Activated gamma-delta T cell treated with anti-CD3 and anti-CD28 coated beads, Interleukin-2, amount 50 U/mL, for 16 hours (primary cell): ENCODE data around the gene SCIMP.
A peak's percentile ranks its signal among the peaks of the same experiment; 100 is the strongest.
"Not testable (repeated sequence)": the region's sequence is repeated elsewhere in the genome, so short reads cannot be mapped to it uniquely, and the experiment has no call there.

Experiments used
- DNase-seq: peaks from one replicate; pipeline ENCODE4 v3.0.0-alpha.2; 2020; ENCODE audit warnings: low read depth

The SCIMP gene

GRCh38 chr17:5237541-5238016, 2.9 kb upstream of the SCIMP start:
- peak; percentile 28 for DNase-seq

GRCh38 chr17:5236938-5237540, 2.4 kb upstream of the SCIMP start:
- DNase-seq: no peak

DNA sequence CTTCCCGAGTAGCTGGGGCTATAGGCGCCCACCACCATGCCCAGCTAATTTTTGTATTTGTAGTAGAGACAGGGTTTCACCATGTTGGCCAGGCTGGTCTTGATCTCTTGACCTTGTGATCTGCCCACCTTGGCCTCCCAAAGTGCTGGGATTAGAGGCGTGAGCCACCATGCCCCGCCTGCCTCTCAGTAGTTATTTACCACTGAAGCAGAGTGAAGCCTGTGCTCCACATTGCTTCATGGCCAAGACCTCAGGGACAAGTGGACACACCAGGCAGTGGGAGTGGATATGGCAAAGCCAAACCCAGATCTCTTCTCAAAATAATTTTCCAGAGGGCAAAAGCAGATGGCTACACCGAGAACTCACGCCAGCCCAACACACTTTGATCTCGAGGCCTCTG, 1.2 kb downstream of the SCIMP start:
- DNase-seq: not testable (repeated sequence)

GRCh38 chr17:5226940-5227878, 7.5 kb downstream of the SCIMP start:
- DNase-seq: peak; percentile 52

DNA sequence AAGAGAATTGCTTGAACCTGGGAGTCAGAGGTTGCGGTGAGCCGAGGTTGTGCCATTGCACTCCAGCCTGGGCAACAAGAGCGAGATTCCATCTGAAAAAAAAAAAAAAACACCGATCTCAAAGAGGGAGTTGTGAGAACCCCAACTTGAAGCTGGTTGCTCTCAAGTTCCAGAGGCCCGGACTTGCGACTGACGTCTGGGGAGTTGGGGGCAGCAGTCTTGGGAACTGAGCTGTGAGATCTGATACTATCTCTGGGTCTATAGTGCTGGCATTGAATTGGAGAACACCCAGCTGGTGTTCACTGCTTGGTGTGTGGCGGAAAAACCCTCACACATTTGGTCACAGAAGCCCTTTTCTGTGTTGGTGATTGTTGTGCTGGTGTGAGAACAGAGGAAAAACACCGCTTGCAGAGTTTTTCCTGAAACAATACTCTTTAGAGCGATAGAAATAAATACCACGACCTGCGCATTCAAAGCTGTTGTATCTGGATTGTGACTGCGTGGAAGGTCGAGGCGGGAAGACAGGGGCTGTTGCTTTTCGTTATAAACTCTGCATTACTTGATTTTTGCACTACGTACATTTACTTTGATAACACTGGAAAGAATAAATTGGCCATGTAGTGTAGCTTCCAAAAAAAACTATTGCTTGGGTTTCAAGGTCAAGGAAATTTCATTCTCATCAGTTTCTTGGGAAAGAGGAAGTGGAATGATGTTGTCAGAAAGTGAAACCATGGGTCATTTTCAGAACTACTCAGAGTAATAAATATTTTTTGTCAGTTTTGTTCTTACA, 8.8 kb downstream of the SCIMP start:
- DNase-seq: no peak

DNA sequence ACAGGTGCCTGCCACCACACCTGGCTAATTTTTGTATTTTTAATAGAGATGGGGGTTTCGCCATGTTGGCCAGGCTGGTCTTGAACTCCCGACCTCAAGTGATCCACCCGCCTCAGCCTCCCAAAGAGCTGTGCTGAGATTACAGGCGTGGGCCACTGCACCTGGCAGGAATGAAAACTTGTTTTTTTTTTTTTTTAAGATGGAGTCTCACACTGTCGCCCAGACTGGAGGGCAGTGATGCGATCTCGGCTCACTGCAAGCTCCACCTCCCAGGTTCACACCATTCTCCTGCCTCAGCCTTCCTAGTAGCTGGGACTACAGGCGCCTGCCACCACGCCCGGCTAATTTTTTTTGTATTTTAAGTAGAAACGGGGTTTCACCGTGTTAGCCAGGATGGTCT, 12.7 kb downstream of the SCIMP start:
- not testable (repeated sequence) for DNase-seq

DNA sequence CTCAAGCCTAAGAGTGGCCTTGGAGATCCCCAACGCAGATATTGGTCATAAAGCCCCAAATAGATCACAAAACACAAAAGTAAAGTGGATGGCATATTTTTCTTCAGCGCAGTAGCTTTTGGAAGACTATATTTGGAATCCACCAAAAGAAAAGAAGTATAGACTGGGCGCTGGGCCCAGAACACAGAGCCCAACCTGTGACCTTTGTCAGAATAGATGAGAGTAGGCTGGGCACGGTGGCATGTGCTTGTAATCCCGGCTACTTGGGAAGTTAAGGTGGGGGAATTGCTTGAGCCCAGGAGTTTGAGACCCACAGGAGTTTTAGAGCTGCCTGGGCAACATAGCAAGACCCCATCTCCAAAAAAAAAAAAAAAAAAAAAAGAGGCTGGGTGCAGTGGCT, 14.6 kb downstream of the SCIMP start:
- no peak for DNase-seq

DNA sequence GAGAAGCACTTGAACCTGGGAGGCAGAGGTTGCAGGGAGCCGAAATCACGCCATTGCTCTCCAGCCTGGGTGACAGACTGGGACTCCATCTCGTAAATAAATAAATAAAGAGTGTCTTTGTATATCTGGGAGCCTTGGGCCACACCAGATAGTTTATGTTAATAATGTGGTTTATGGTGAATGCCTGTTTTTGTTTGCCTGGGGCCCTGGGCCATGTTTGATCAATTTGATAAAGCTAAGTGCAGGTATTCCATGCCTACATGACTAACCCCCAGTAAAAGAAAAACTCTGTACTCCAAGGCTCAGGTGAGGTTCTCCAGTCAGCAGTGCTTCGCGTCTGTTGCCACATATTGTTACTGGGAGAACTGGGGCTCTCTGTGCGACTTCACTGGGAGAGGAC, 15.1 kb downstream of the SCIMP start:
- DNase-seq: no peak

- DNase-seq: not testable (repeated sequence)
These were observed 17.1 kb downstream of the SCIMP start for GRCh38 chr17:5217562-5217961.

- no peak for DNase-seq
These were observed 23.2 kb downstream of the SCIMP start for GRCh38 chr17:5211458-5211857.

- no peak for DNase-seq
These were observed 23.9 kb downstream of the SCIMP start for GRCh38 chr17:5210614-5211252.

GRCh38 chr17:5210091-5210490, 24.6 kb downstream of the SCIMP start:
- DNase-seq: no peak

GRCh38 chr17:5209396-5209795, 25.3 kb downstream of the SCIMP start:
- no peak for DNase-seq

DNA sequence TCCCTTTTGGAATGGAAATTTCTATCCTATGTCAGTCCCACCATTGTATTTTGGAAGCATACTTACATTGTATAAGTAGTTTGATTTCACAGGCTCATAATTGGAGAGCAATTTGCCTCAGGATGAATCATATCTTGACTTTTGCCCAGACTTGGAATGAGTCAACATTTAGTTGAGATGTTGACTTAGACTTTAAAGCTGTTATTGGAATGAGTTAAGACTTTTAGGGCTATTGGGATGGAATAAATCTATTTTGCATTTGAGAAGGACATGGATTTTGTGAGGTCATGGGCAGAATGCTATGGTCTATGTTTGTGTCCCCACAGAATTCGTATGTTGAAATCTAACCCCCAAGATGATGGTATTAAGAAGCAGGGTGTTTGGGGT, 30.8 kb downstream of the SCIMP start:
- no peak for DNase-seq

DNA sequence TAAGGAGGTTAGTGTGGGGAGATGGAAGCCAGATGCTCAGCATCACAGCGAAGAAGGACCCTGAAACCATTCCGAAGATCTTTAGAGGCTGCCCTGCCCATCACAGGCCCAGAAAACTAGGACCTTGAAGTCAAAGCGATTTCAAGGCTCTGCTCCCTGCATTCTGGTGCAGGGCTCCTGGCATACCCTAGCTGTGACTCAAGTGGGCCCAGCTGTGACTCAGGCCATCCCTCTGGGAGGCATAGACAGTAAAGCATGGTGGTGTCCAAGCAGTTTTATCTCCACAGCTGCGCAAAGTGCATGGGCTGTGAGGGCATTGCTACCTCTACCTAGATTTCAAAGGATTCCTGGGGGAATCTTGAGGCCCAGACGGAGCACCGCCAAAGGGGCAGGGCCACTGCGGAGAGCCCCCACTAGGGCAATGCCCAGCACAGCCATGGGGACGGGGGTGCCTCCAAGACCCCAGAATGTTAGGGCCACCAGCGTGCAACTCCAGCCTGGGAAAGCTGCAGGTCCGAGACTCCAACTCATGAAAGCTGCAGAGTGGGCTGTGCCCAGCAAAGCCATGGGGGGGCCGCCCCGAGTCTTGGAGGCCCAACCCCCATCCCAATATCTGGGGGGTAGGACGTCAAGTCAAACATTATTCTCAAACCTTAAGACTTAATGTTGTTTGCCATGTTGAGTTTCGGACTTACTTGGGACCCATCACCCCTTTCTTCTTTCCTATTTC, 31.3 kb downstream of the SCIMP start:
- no peak for DNase-seq

- DNase-seq: no peak
These were observed 33.6 kb downstream of the SCIMP start for GRCh38 chr17:5201011-5201410.

DNA sequence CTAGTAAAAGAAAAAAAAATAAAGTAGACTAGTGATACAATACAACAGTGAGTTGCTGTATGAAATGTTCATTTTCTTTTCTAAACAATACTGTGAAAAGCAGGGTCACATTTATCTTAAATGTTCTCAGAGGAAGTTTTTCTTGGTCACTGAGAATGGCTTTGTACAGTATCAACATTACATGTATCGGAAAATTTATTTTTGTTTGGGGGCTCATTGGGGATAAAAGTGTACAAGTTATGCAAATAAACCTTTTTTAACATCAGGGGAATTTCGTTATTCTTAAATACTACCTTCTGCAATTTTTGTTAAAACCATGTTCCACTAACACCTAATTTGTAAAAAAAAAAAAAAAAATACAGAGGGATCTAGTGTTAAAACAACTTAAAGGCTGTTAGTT, 34.3 kb downstream of the SCIMP start:
- DNase-seq: no peak

DNA sequence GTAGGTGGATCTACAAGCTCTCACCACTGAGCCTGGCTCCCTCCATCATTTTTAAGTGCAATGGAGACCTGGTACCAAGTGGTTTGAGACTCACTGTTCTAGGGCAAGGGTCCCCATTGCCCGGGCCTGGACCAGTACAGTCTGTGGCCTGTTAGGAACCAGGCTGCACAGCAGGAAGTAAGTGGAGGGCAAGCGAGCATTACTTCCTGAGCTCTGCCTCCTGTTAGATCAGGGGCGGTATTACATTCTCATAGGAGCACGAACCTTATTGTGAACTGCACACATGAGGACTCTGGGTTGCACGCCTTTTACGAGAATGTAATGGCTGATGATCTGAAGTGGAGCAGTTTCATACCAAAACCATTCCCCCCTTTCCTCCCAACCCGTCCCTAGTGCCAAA, 36.2 kb downstream of the SCIMP start:
- DNase-seq: no peak

- no peak for DNase-seq
These were observed 40.3 kb downstream of the SCIMP start for GRCh38 chr17:5194346-5194745.

DNA sequence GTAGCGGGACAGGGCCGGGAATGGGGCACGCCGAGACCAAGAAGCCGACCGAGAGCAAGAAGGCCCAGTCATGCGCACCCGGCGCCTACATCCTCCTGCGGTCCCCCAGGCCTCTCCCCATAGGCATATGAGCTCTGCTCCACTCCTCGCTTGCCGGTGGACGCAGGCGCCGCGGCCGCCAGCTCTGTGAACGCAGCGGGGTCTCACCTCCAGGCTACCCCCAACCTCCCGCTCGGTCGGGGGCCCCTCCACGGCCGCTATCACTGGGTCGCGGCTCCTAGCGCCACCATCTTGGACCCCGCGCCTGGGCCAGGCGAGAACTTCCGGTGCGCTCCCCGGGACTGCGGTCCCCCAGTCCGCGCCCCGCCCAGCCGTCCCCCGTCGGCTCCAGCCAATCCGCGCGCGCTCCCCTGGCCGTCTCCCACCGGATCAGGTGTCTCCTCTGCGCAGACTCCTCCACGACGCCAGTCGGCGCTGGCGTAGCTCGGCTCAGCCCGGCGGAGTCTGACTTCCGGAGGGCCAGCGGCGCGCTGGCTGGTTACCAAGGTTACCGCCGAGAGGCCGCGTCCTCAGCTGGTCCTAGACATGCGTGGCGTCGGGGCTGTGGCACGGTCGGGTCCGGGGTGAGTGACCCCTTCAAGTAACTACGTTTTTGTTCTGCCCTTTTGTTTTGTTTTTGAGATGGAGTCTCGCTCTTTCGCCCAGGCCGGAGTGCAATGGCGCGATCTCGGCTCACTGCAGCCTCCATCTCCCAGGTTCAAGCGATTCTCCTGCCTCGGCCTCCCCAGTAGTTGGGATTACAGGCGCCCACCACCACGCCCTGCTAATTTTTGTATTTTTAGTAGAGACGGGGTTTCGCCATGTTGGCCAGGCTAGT, 42.9 kb downstream of the SCIMP start, which contains the start of gene ZNF594:
Gene ZNF594 (minus strand): TSS at position 328 of the 877 bp plus-strand sequence. CDS start 7,612 bp downstream, outside the sequence.
- DNase-seq: peak; percentile 97
